ENCODE measurements around the gene SLC33A1. TPM values are rescaled to one million over a fixed set of nuclear protein-coding genes. Genes with fewer than 3 reads are reported as not detected.

Gene SLC33A1
- total and polyA plus RNA-seq, 2 of the 13 experiments (the other 11 are each of a cell fraction or from before 2014, with no cell fraction given) = 20.0 to 32.1 TPM

DNA sequence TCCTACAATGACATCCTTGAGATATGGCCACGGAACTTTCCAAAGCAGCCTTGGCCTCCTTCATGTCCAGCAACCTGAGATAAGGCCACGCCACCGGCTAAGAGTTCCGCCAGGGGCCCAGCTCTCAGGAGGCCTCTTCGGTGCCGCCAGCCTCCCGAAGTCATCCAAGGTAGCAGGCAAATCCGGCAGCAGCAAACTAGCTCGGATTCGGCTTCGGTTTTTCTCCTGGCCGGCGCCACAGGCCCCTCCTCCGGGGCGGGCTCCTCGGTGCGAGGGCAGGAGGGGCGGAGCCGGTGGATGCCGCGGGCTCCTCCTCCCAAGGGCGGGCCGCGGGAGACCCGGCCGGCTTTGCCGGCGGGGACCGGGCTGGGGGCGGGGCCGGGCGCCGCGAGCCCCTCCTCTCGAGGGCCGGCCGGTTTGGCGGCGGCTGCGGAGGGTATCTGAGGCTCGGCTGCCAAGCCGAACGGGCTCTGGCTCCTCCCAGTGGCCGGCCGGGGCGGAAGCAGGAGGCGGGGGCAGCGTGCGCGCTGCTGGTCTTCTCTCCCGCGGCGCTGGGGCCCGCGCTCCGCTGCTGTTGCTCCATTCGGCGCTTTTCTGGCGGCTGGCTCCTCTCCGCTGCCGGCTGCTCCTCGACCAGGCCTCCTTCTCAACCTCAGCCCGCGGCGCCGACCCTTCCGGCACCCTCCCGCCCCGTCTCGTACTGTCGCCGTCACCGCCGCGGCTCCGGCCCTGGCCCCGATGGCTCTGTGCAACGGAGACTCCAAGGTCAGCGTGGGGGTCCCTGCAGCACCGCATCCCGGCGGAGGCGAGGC is 16.1 kb upstream of the SLC33A1 start, which contains the start of gene GMPS (continued):
- TF ChIP-seq, protein P1, sequence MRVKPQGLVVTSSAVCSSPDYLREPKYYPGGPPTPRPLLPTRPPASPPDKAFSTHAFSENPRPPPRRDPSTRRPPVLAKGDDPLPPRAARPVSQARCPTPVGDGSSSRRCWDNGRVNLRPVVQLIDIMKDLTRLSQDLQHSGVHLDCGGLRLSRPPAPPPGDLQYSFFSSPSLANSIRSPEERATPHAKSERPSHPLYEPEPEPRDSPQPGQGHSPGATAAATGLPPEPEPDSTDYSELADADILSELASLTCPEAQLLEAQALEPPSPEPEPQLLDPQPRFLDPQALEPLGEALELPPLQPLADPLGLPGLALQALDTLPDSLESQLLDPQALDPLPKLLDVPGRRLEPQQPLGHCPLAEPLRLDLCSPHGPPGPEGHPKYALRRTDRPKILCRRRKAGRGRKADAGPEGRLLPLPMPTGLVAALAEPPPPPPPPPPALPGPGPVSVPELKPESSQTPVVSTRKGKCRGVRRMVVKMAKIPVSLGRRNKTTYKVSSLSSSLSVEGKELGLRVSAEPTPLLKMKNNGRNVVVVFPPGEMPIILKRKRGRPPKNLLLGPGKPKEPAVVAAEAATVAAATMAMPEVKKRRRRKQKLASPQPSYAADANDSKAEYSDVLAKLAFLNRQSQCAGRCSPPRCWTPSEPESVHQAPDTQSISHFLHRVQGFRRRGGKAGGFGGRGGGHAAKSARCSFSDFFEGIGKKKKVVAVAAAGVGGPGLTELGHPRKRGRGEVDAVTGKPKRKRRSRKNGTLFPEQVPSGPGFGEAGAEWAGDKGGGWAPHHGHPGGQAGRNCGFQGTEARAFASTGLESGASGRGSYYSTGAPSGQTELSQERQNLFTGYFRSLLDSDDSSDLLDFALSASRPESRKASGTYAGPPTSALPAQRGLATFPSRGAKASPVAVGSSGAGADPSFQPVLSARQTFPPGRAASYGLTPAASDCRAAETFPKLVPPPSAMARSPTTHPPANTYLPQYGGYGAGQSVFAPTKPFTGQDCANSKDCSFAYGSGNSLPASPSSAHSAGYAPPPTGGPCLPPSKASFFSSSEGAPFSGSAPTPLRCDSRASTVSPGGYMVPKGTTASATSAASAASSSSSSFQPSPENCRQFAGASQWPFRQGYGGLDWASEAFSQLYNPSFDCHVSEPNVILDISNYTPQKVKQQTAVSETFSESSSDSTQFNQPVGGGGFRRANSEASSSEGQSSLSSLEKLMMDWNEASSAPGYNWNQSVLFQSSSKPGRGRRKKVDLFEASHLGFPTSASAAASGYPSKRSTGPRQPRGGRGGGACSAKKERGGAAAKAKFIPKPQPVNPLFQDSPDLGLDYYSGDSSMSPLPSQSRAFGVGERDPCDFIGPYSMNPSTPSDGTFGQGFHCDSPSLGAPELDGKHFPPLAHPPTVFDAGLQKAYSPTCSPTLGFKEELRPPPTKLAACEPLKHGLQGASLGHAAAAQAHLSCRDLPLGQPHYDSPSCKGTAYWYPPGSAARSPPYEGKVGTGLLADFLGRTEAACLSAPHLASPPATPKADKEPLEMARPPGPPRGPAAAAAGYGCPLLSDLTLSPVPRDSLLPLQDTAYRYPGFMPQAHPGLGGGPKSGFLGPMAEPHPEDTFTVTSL (CRISPR knock-in tag; IDR thresholded peaks at IDR 0.05; ENCODE audit: borderline replicate concordance) = no peak
- TF ChIP-seq SRF (IDR thresholded peaks at IDR 0.05; ENCODE audit: low read depth, low read length) (no peak), ZNF446 (CRISPR knock-in tag; IDR thresholded peaks at IDR 0.05) (no peak), SOX6 (IDR thresholded peaks at IDR 0.05) (no peak), SOX6 (CRISPR knock-in tag; IDR thresholded peaks at IDR 0.05) (peak; percentile 60), ZBTB20 (CRISPR knock-in tag; IDR thresholded peaks at IDR 0.05; ENCODE audit: borderline replicate concordance, low read depth) (no peak), KDM6A (CRISPR knock-in tag; IDR thresholded peaks at IDR 0.05; ENCODE audit: low read depth) (no peak), RNF2 (conservative IDR thresholded peaks at IDR 0.05; ENCODE audit: low read depth) (no peak), IKZF4 (CRISPR knock-in tag; IDR thresholded peaks at IDR 0.05; ENCODE audit: borderline replicate concordance, low read depth, not compliant biosample characterization) (peak; percentile 31), SAP130 (CRISPR knock-in tag; IDR thresholded peaks at IDR 0.05; ENCODE audit: low read depth) (peak; percentile 71), FOSL2 (CRISPR knock-in tag; IDR thresholded peaks at IDR 0.05) (no peak; the same call in 1 of the 2 replicates), RERE (CRISPR knock-in tag; IDR thresholded peaks at IDR 0.05; ENCODE audit: low read depth) (no peak), SOX13 (IDR thresholded peaks at IDR 0.05) (no peak), SOX13 (CRISPR knock-in tag; conservative IDR thresholded peaks at IDR 0.05 in 1 of 2, IDR thresholded peaks at IDR 0.05 in 1 of 2) (no peak; a peak in 1 of 4 replicates), ZMAT3 (CRISPR knock-in tag; conservative IDR thresholded peaks at IDR 0.05) (peak; percentile 64; the same call in 1 of the 2 replicates), ZNF720 (CRISPR knock-in tag; IDR thresholded peaks at IDR 0.05) (no peak)
- TF ChIP-seq, protein P2, sequence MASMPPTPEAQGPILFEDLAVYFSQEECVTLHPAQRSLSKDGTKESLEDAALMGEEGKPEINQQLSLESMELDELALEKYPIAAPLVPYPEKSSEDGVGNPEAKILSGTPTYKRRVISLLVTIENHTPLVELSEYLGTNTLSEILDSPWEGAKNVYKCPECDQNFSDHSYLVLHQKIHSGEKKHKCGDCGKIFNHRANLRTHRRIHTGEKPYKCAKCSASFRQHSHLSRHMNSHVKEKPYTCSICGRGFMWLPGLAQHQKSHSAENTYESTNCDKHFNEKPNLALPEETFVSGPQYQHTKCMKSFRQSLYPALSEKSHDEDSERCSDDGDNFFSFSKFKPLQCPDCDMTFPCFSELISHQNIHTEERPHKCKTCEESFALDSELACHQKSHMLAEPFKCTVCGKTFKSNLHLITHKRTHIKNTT (CRISPR knock-in tag; IDR thresholded peaks at IDR 0.05) = no peak
